HEK293 (cell line): ENCODE data around the gene ARPC1A.

Experiments
- BCL11A ChIP-seq: fragments of 450-650 bp; formaldehyde crosslinking; IDR thresholded peaks from 2 replicates; pipeline ENCODE4 v1.5.1; 2016; ENCODE audit warnings: low read depth, missing biosample characterization, missing genetic modification characterization
- GLI4 ChIP-seq: fragments of 450-650 bp; formaldehyde crosslinking; IDR thresholded peaks from 2 replicates; pipeline ENCODE4 v1.5.1; 2016; ENCODE audit warnings: missing biosample characterization, missing genetic modification characterization
- SP2 ChIP-seq: fragments of 450-650 bp; formaldehyde crosslinking; IDR thresholded peaks from 2 replicates; pipeline ENCODE4 v1.5.1; 2016; ENCODE audit warnings: missing biosample characterization, missing genetic modification characterization
- YY2 ChIP-seq: fragments of 450-650 bp; formaldehyde crosslinking; IDR thresholded peaks from 2 replicates; pipeline ENCODE4 v1.5.1; 2016; ENCODE audit warnings: missing biosample characterization, missing genetic modification characterization
- ZBTB1 ChIP-seq: fragments of 450-650 bp; formaldehyde crosslinking; IDR thresholded peaks from 2 replicates; pipeline ENCODE4 v1.5.1; 2016; ENCODE audit warnings: missing biosample characterization, missing genetic modification characterization
- ZFP69B ChIP-seq: fragments of 450-650 bp; formaldehyde crosslinking; IDR thresholded peaks from 2 replicates; pipeline ENCODE4 v1.5.1; 2016; ENCODE audit warnings: missing biosample characterization, missing genetic modification characterization
- ZNF175 ChIP-seq: fragments of 450-650 bp; formaldehyde crosslinking; IDR thresholded peaks from 2 replicates; pipeline ENCODE4 v1.5.1; 2016; ENCODE audit warnings: missing biosample characterization, missing genetic modification characterization
- ZNF302 ChIP-seq: fragments of 450-650 bp; formaldehyde crosslinking; IDR thresholded peaks from 2 replicates; pipeline ENCODE4 v1.5.1; 2016; ENCODE audit warnings: missing biosample characterization, missing genetic modification characterization, low read depth
- ZNF501 ChIP-seq: fragments of 450-650 bp; formaldehyde crosslinking; IDR thresholded peaks from 2 replicates; pipeline ENCODE4 v1.5.1; 2016; ENCODE audit warnings: missing biosample characterization, missing genetic modification characterization
- TF ChIP-seq, protein P1 (sequence below): fragments of 450-650 bp; formaldehyde crosslinking; IDR thresholded peaks from 2 replicates; pipeline ENCODE4 v1.5.1; 2016; ENCODE audit warnings: missing biosample characterization, missing genetic modification characterization
- TF ChIP-seq, protein P2 (sequence below): fragments of 450-650 bp; formaldehyde crosslinking; optimal IDR thresholded peaks from 2 replicates; pipeline ENCODE3; 2016; ENCODE audit warnings: missing biosample characterization, mild to moderate bottlenecking, missing genetic modification characterization

DNA sequence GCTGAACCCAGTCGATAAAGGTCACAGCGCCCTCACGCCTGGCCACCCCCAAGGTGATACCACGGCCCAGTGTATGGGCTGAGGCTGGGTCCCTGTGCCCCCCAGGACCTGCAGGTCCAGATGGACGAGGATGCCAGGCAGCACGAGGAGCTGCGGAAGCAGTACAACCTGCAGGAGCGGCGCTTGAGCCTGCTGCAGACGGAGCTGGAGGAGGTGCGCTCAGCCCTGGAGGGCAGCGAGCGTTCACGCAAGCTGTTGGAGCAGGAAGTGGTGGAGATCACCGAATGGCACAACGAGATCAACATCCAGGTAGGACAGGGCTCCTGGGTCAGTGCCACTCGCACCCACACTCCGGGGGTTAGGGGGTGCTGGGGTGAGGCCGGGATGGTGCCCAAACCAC is 24.2 kb upstream of the ARPC1A start:
- TF ChIP-seq, protein P1, sequence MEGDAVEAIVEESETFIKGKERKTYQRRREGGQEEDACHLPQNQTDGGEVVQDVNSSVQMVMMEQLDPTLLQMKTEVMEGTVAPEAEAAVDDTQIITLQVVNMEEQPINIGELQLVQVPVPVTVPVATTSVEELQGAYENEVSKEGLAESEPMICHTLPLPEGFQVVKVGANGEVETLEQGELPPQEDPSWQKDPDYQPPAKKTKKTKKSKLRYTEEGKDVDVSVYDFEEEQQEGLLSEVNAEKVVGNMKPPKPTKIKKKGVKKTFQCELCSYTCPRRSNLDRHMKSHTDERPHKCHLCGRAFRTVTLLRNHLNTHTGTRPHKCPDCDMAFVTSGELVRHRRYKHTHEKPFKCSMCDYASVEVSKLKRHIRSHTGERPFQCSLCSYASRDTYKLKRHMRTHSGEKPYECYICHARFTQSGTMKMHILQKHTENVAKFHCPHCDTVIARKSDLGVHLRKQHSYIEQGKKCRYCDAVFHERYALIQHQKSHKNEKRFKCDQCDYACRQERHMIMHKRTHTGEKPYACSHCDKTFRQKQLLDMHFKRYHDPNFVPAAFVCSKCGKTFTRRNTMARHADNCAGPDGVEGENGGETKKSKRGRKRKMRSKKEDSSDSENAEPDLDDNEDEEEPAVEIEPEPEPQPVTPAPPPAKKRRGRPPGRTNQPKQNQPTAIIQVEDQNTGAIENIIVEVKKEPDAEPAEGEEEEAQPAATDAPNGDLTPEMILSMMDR (tag by site-specific recombination): no peak
- no peak for TF ChIP-seq ZNF302 (tag by site-specific recombination)
- TF ChIP-seq, protein P2, sequence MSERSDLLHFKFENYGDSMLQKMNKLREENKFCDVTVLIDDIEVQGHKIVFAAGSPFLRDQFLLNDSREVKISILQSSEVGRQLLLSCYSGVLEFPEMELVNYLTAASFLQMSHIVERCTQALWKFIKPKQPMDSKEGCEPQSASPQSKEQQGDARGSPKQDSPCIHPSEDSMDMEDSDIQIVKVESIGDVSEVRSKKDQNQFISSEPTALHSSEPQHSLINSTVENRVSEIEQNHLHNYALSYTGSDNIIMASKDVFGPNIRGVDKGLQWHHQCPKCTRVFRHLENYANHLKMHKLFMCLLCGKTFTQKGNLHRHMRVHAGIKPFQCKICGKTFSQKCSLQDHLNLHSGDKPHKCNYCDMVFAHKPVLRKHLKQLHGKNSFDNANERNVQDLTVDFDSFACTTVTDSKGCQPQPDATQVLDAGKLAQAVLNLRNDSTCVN (tag by site-specific recombination): no peak
- no peak for TF ChIP-seq BCL11A
- TF ChIP-seq ZNF501 (tag by site-specific recombination): no peak
- TF ChIP-seq ZNF175 (tag by site-specific recombination): no peak
- no peak for TF ChIP-seq YY2 (tag by site-specific recombination)
- TF ChIP-seq SP2: no peak
- no peak for TF ChIP-seq ZFP69B (tag by site-specific recombination)
- no peak for TF ChIP-seq GLI4
- no peak for TF ChIP-seq ZBTB1
